Measurements from ENCODE around the gene CACNG4.

DNA sequence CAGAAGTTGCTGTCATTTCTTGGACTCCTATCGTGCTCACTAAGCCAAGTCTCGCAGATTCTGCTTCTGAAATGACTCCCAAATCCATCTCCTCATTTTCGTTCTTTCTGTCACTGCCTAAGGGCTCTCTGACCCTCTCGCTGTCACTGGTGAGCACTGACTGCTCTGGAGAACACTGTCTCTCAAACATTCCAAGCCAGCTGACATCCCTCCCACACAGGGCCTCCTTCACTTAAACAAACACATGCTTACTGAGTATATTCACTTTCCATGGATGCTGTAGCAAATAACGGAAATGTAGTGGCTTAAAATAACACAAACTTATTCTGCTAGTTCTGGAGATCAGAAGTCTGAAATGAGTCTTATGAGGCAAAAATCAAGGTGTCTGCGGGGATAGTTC lies 98.6 kb downstream of the CACNG4 start:
- TF ChIP-seq, protein P1, sequence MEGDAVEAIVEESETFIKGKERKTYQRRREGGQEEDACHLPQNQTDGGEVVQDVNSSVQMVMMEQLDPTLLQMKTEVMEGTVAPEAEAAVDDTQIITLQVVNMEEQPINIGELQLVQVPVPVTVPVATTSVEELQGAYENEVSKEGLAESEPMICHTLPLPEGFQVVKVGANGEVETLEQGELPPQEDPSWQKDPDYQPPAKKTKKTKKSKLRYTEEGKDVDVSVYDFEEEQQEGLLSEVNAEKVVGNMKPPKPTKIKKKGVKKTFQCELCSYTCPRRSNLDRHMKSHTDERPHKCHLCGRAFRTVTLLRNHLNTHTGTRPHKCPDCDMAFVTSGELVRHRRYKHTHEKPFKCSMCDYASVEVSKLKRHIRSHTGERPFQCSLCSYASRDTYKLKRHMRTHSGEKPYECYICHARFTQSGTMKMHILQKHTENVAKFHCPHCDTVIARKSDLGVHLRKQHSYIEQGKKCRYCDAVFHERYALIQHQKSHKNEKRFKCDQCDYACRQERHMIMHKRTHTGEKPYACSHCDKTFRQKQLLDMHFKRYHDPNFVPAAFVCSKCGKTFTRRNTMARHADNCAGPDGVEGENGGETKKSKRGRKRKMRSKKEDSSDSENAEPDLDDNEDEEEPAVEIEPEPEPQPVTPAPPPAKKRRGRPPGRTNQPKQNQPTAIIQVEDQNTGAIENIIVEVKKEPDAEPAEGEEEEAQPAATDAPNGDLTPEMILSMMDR (conservative IDR thresholded peaks at IDR 0.05; ENCODE audit: low read length), result no peak
- TF ChIP-seq EZH2phosphoT487 (IDR thresholded peaks at IDR 0.05; ENCODE audit: borderline replicate concordance, low read depth, low read length), result no peak
